ENCODE results near the gene SDR42E1. TPM values are rescaled to one million over a fixed set of nuclear protein-coding genes. Genes with fewer than 3 reads are reported as not detected.

SDR42E1 gene
- total and polyA plus RNA-seq, 3 donors from 2014 or later = 6.5 to 10.1 (median 6.9) TPM

DNA sequence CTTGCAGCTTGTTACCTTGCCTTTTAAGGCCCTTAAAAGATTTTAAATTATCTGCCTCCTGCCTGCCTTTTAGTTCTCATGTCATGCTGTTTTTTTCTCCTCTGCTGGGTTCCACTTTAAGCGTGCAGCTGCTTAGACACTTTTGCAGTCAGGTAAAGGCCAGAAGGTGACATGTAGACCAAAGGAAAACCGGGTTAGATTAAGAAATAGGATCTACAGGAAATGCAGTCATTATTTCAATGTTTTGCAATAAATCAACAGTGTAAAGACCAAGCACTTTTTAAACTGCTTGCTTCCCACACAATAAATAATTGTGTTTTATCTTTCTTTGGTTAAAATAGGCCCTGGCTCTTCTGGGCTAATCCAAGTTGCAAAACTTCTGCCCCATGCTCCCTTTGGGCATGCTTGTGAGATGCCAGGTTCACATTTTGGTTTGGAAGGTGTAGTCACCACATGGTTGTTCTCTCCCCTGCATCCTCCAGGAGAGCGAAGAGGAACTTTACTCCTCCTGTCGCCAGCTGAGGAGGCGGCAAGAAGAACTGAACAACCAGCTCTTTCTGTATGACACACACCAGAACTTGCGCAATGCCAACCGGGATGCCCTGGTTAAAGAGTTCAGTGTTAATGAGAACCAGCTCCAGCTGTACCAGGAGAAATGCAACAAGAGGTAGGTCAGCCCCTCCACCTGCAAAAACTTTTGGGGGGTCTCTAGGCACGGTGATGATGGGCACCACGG lies 54.9 kb downstream of the SDR42E1 start:
- no peak overlapping the region for H3K27ac ChIP-seq
- 85 to 87% methylated on average over 9 of the region's 9 CpGs for WGBS, 2 donors
- no peak overlapping the region for H3K4me3 ChIP-seq
- H3K27me3 ChIP-seq = no peaks in the 10 kb centered on the region
- no peaks in the 10 kb centered on the region for H3K9me3 ChIP-seq
- H3K36me3 ChIP-seq (ENCODE audit: low read depth, missing control alignments) = no peaks in the 10 kb centered on the region
- intact Hi-C loops (cut with DNase I; ENCODE audit: low total_unique reads) = no loop called here
- H3K4me1 ChIP-seq = no peaks in the 10 kb centered on the region
- TF ChIP-seq POLR2A (IDR thresholded peaks at IDR 0.05) = no peak
- TF ChIP-seq, protein P1, sequence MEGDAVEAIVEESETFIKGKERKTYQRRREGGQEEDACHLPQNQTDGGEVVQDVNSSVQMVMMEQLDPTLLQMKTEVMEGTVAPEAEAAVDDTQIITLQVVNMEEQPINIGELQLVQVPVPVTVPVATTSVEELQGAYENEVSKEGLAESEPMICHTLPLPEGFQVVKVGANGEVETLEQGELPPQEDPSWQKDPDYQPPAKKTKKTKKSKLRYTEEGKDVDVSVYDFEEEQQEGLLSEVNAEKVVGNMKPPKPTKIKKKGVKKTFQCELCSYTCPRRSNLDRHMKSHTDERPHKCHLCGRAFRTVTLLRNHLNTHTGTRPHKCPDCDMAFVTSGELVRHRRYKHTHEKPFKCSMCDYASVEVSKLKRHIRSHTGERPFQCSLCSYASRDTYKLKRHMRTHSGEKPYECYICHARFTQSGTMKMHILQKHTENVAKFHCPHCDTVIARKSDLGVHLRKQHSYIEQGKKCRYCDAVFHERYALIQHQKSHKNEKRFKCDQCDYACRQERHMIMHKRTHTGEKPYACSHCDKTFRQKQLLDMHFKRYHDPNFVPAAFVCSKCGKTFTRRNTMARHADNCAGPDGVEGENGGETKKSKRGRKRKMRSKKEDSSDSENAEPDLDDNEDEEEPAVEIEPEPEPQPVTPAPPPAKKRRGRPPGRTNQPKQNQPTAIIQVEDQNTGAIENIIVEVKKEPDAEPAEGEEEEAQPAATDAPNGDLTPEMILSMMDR (IDR thresholded peaks at IDR 0.05) = no peak
- no peak for DNase-seq

DNA sequence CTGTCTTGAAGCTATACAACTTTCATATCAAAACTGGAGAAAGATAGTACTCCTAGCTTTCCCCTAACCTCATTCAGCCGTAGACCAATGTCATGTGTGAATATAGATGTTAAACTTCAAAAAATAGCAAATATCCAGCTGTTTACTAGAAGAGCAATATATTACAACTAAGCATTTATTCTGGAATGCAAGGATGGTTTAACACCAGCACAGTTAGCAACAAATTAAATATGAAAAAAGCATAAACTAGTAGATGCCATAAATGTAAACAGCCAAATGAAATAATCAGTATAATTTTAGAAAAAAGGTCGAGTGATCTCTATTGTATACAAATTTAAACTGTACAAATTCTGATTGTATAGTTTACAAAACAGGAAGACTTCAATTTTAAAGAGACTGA lies 59.7 kb downstream of the SDR42E1 start:
- DNase-seq = no peak
- Histone ChIP-seq H3K36me3 (ENCODE audit: low read depth, missing control alignments) (no peaks in the 10 kb centered on the region), H3K9me3 (no peaks in the 10 kb centered on the region), H3K27me3 (no peaks in the 10 kb centered on the region), H3K4me1 (no peaks in the 10 kb centered on the region), H3K27ac (no peak overlapping the region), H3K4me3 (no peak overlapping the region)
- TF ChIP-seq, protein P1 (IDR thresholded peaks at IDR 0.05) = no peak
- no peak for TF ChIP-seq POLR2A (IDR thresholded peaks at IDR 0.05)
- 83% methylated on average over 2 of the region's 2 CpGs for WGBS, 2 donors
- intact Hi-C loops (cut with DNase I; ENCODE audit: low total_unique reads) = no loop called here

DNA sequence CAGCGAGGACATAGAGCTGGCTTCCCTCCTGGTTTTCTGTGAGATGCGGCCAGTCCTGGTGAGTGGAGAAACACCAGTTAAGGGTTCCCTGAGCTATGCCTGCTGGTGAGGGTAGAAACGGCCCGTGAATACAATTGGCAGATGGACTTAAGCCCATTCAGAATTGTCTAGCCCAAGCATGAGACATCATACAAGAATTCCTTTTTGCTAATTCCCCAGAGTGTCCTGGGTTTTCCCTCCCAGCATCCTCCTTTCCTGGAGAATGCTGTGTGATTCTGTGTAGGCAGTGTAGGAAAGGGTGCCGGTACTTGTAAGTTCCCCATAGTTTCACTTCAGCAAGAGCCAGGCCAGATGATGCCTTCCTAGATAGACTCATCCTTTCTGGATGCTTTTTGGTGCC lies 65.1 kb downstream of the SDR42E1 start:
- intact Hi-C loops (cut with DNase I; ENCODE audit: low total_unique reads) = no loop called here
- no peak for DNase-seq
- WGBS, 2 donors = 85 to 96% methylated on average over 5 of the region's 5 CpGs

DNA sequence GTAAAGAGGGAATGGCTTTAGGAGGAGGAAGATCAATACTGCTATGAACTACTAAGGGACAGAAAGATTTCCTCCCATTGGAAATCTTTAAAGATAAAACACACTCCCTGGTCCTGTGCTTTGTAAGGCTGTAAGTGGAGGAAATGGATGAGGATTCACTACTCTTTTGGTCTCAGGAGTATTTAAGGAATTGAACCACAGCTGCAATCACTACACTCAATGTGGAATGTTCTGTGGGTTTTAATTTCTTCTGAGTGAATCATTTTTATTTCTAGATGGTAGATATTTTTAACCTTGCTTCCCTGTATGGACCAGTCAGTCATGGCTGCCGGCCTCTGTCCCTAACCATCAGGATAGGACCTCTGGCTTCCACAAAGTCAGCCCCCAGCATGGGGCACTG lies 65.6 kb downstream of the SDR42E1 start:
- Histone ChIP-seq H3K27me3 (no peaks in the 10 kb centered on the region), H3K36me3 (ENCODE audit: low read depth, missing control alignments) (no peaks in the 10 kb centered on the region), H3K4me3 (no peak overlapping the region), H3K27ac (no peak overlapping the region), H3K9me3 (no peaks in the 10 kb centered on the region), H3K4me1 (no peaks in the 10 kb centered on the region)
- intact Hi-C loops (cut with DNase I; ENCODE audit: low total_unique reads) = no loop called here
- TF ChIP-seq, protein P1 (IDR thresholded peaks at IDR 0.05) = no peak
- TF ChIP-seq POLR2A (IDR thresholded peaks at IDR 0.05) = no peak
- 79 to 93% methylated on average over 1 of the region's 1 CpG for WGBS, 2 donors
- no peak for DNase-seq

More for the DNA sequence above, 65.1 kb downstream of the SDR42E1 start:
- no peaks in the 10 kb centered on the region for H3K36me3 ChIP-seq (ENCODE audit: low read depth, missing control alignments)
- no peaks in the 10 kb centered on the region for H3K27me3 ChIP-seq
- H3K4me1 ChIP-seq = no peaks in the 10 kb centered on the region
- no peak overlapping the region for H3K27ac ChIP-seq
- TF ChIP-seq, protein P1 (IDR thresholded peaks at IDR 0.05) = no peak
- TF ChIP-seq POLR2A (IDR thresholded peaks at IDR 0.05) = no peak
- no peak overlapping the region for H3K4me3 ChIP-seq
- H3K9me3 ChIP-seq = no peaks in the 10 kb centered on the region

Measured in testis (tissue), 3 donors.